H9 (cell line): ENCODE results near the gene CHMP4B. TPM values are rescaled to one million over a fixed set of nuclear protein-coding genes. Genes with fewer than 3 reads are reported as not detected.

Experiments used
- DNase-seq: peaks from one replicate; pipeline ENCODE4 v3.0.0-alpha.2; 2017
- H2AFZ ChIP-seq: one replicate; pipeline ENCODE4 v1.6.1; 2013; ENCODE audit warnings: mild to moderate bottlenecking, low read length, control low read depth, moderate library complexity
- H2AK5ac ChIP-seq: 2 replicates; pipeline ENCODE4 v1.6.1; 2013; ENCODE audit warnings: low read length, control low read depth, mixed read lengths; ENCODE audit not compliant: insufficient read length
- H2BK120ac ChIP-seq: one replicate; pipeline ENCODE4 v1.6.1; 2013; ENCODE audit warnings: low read depth, mild to moderate bottlenecking, low read length, control low read depth, inconsistent platforms; ENCODE audit not compliant: poor library complexity, severe bottlenecking
- H2BK12ac ChIP-seq: 2 replicates; pipeline ENCODE4 v1.6.1; 2013; ENCODE audit warnings: low read length, control low read depth, mixed read lengths, low read depth; ENCODE audit not compliant: insufficient read length
- H2BK15ac ChIP-seq: 2 replicates; pipeline ENCODE4 v1.6.1; 2013; ENCODE audit warnings: low read depth, low read length, control low read depth
- H2BK20ac ChIP-seq: one replicate; pipeline ENCODE4 v1.6.1; 2013; ENCODE audit warnings: low read depth, mild to moderate bottlenecking, low read length, control low read depth, inconsistent platforms; ENCODE audit not compliant: poor library complexity, severe bottlenecking
- H2BK5ac ChIP-seq: 2 replicates; pipeline ENCODE4 v1.6.1; 2013; ENCODE audit warnings: low read length, control low read depth, mixed read lengths; ENCODE audit not compliant: insufficient read length
- H3K14ac ChIP-seq: 2 replicates; pipeline ENCODE4 v1.6.1; 2013; ENCODE audit warnings: low read length, control low read depth; ENCODE audit not compliant: insufficient read depth
- H3K18ac ChIP-seq: 2 replicates; pipeline ENCODE4 v1.6.1; 2013; ENCODE audit warnings: low read depth, mild to moderate bottlenecking, mixed read lengths, low read length, control low read depth; ENCODE audit not compliant: insufficient read length
- H3K23ac ChIP-seq: 2 replicates; pipeline ENCODE4 v1.6.1; 2013; ENCODE audit warnings: low read length, control low read depth, mixed read lengths, low read depth; ENCODE audit not compliant: insufficient read length
- H3K23me2 ChIP-seq: 2 replicates; pipeline ENCODE4 v1.6.1; 2013; ENCODE audit warnings: low read depth, mild to moderate bottlenecking, mixed read lengths, low read length, control low read depth; ENCODE audit not compliant: insufficient read length, poor library complexity, severe bottlenecking
- H3K27ac ChIP-seq: 2 replicates; pipeline ENCODE4 v1.5.1; 2013; ENCODE audit warnings: low read length, control low read depth, mixed read lengths, low read depth; ENCODE audit not compliant: insufficient read length
- H3K27me3 ChIP-seq: 2 replicates; pipeline ENCODE4 v1.6.1; 2013; ENCODE audit warnings: low read length, control low read depth, inconsistent platforms; ENCODE audit not compliant: insufficient read depth
- H3K4ac ChIP-seq: 2 replicates; pipeline ENCODE4 v1.6.1; 2013; ENCODE audit warnings: low read depth, mild to moderate bottlenecking, control low read depth, inconsistent platforms, low read length, moderate library complexity
- H3K4me1 ChIP-seq: 2 replicates; pipeline ENCODE4 v1.6.1; 2013; ENCODE audit warnings: low read length, control low read depth, inconsistent platforms; ENCODE audit not compliant: insufficient read depth
- H3K4me2 ChIP-seq: 2 replicates; pipeline ENCODE4 v1.6.1; 2013; ENCODE audit warnings: low read length, control low read depth, mixed read lengths; ENCODE audit not compliant: insufficient read length, insufficient read depth
- H3K56ac ChIP-seq: 2 replicates; pipeline ENCODE4 v1.6.1; 2013; ENCODE audit warnings: low read depth, mild to moderate bottlenecking, mixed read lengths, low read length, control low read depth; ENCODE audit not compliant: insufficient read length
- H3K79me1 ChIP-seq: 2 replicates; pipeline ENCODE4 v1.6.1; 2013; ENCODE audit warnings: low read depth, mild to moderate bottlenecking, moderate library complexity, low read length, control low read depth, inconsistent platforms; ENCODE audit not compliant: insufficient read depth, poor library complexity, severe bottlenecking
- H3K79me2 ChIP-seq: 2 replicates; pipeline ENCODE4 v1.6.1; 2013; ENCODE audit warnings: low read length, control low read depth, inconsistent platforms; ENCODE audit not compliant: insufficient read depth
- H3K9ac ChIP-seq: 2 replicates; pipeline ENCODE4 v1.6.1; 2013; ENCODE audit warnings: low read length, control low read depth, mixed read lengths; ENCODE audit not compliant: insufficient read length; ENCODE audit errors: extremely low read depth
- H3K9me3 ChIP-seq: one replicate; pipeline ENCODE4 v1.6.1; 2013; ENCODE audit warnings: low read depth, low read length, inconsistent platforms; ENCODE audit not compliant: control insufficient read depth
- H3T11ph ChIP-seq: one replicate; pipeline ENCODE4 v1.6.1; 2013; ENCODE audit warnings: mild to moderate bottlenecking, low read length, control low read depth, inconsistent platforms
- H4K20me1 ChIP-seq: one replicate; pipeline ENCODE4 v1.6.1; 2013; ENCODE audit not compliant: control insufficient read depth, insufficient read length, insufficient read depth
- H4K5ac ChIP-seq: 2 replicates; pipeline ENCODE4 v1.6.1; 2013; ENCODE audit warnings: low read depth, mild to moderate bottlenecking, mixed read lengths, low read length, control low read depth; ENCODE audit not compliant: insufficient read length
- H4K8ac ChIP-seq: replicated peaks from 2 replicates; pipeline ENCODE4 v1.6.1; 2013; ENCODE audit warnings: low read length, control low read depth, mixed read lengths, low read depth; ENCODE audit not compliant: insufficient read length
- H4K91ac ChIP-seq: 2 replicates; pipeline ENCODE4 v1.6.1; 2013; ENCODE audit warnings: low read depth, mild to moderate bottlenecking, moderate library complexity, mixed read lengths, low read length, control low read depth; ENCODE audit not compliant: insufficient read length
- H3K27ac Mint-ChIP-seq, 3 experiments: 2 replicates in 2 of 3; 3 replicates in 1 of 3; pipeline ENCODE4 v1.8.0; 2020 to 2021; ENCODE audit warnings: mixed read lengths in 3 of 3, mild to moderate bottlenecking in 1 of 3, moderate library complexity in 1 of 3
- H3K27me3 Mint-ChIP-seq: 2 replicates; pipeline ENCODE4 v1.8.0; 2021; ENCODE audit warnings: low read depth, mild to moderate bottlenecking, moderate library complexity, mixed read lengths
- H3K36me3 Mint-ChIP-seq, 3 experiments: 2 replicates in 2 of 3; 3 replicates in 1 of 3; pipeline ENCODE4 v1.8.0; 2020 to 2021; ENCODE audit warnings: low read depth in 3 of 3, mixed read lengths in 3 of 3; ENCODE audit not compliant: insufficient read depth in 1 of 3
- H3K4me1 Mint-ChIP-seq, 2 experiments: 2 replicates each; pipeline ENCODE4 v1.8.0; 2020; ENCODE audit warnings: mixed read lengths in 2 of 2
- H3K4me3 Mint-ChIP-seq, 2 experiments: 2 replicates in 1 of 2; 3 replicates in 1 of 2; pipeline ENCODE4 v1.8.0; 2020 to 2021; ENCODE audit warnings: mild to moderate bottlenecking in 2 of 2, mixed read lengths in 2 of 2, moderate library complexity in 1 of 2
- H3K9me3 Mint-ChIP-seq, 2 experiments: 2 replicates in 1 of 2; 3 replicates in 1 of 2; pipeline ENCODE4 v1.8.0; 2020; ENCODE audit warnings: mild to moderate bottlenecking in 2 of 2, mixed read lengths in 2 of 2, moderate library complexity in 1 of 2
- WGBS: extraction: QIAGEN DNeasy Blood & Tissue Kit; methylation state at CpG from one replicate; pipeline ENCODE4 v1.1.7; 2013; ENCODE audit warnings: missing lambda C conversion rate, low lambda C conversion rate, mixed read lengths; ENCODE audit not compliant: insufficient read length; ENCODE audit errors: extremely low coverage; 5-methylcytosine and 5-hydroxymethylcytosine counted together
- total RNA-seq: library from RNA; stranded (reverse); gene quantifications from 2 replicates; pipeline ENCODE4 v1.2.1, GENCODE V29; 2021
- TF ChIP-seq, protein P1 (sequence below): fragments of 200-600 bp; sonication (generic); conservative IDR thresholded peaks from 3 replicates; pipeline ENCODE4 v1.8.0; 2021; ENCODE audit warnings: antibody characterized with exemption, mild to moderate bottlenecking

CHMP4B gene
- total RNA-seq, 1 experiment from 2014 or later, result 94.9 TPM

- H3K27me3 ChIP-seq, result no peaks in the 10 kb centered on the region
- no peak overlapping the region for H2AK5ac ChIP-seq
- H3K56ac ChIP-seq, result no peak overlapping the region
- no peak overlapping the region for H3K27ac ChIP-seq
- H2BK120ac ChIP-seq, result no peak overlapping the region
- Mint-ChIP-seq H3K36me3 (peaks cover 6 to 17% (median 9%) of the 10 kb centered on the region in 3 experiments; a peak in 5 of 7 replicates), H3K27me3 (no peaks in the 10 kb centered on the region), H3K4me1 (peaks cover 42 to 57% of the 10 kb centered on the region in 2 experiments), H3K27ac (peak overlapping the region; percentile 36 to 48 (median 45); a peak in 3 of 7 replicates), H3K4me3 (no peak overlapping the region; a peak in 1 of 5 replicates), H3K9me3 (no peaks in the 10 kb centered on the region)
- TF ChIP-seq, protein P1, sequence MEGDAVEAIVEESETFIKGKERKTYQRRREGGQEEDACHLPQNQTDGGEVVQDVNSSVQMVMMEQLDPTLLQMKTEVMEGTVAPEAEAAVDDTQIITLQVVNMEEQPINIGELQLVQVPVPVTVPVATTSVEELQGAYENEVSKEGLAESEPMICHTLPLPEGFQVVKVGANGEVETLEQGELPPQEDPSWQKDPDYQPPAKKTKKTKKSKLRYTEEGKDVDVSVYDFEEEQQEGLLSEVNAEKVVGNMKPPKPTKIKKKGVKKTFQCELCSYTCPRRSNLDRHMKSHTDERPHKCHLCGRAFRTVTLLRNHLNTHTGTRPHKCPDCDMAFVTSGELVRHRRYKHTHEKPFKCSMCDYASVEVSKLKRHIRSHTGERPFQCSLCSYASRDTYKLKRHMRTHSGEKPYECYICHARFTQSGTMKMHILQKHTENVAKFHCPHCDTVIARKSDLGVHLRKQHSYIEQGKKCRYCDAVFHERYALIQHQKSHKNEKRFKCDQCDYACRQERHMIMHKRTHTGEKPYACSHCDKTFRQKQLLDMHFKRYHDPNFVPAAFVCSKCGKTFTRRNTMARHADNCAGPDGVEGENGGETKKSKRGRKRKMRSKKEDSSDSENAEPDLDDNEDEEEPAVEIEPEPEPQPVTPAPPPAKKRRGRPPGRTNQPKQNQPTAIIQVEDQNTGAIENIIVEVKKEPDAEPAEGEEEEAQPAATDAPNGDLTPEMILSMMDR, result peak; percentile 27; the same call in 2 of the 3 replicates
- no peak overlapping the region for H2BK12ac ChIP-seq
- no peaks in the 10 kb centered on the region for H4K20me1 ChIP-seq
- H2BK5ac ChIP-seq, result no peak overlapping the region
- no peak overlapping the region for H3K9ac ChIP-seq
- no peaks in the 10 kb centered on the region for H3K79me2 ChIP-seq
- H3K4me2 ChIP-seq, result no peak overlapping the region
- no peak overlapping the region for H3K14ac ChIP-seq
- H3K4me1 ChIP-seq, result peaks cover 5% of the 10 kb centered on the region; the same call in 1 of the 2 replicates
- no peaks in the 10 kb centered on the region for H3K23me2 ChIP-seq
- WGBS, result no CpG with 5 or more reads among the region's 8 CpGs
- H2BK20ac ChIP-seq, result no peak overlapping the region
- H3T11ph ChIP-seq, result no peak overlapping the region
- H3K79me1 ChIP-seq, result peaks cover 3% of the 10 kb centered on the region
- DNase-seq, result no peak
- H4K91ac ChIP-seq, result no peak overlapping the region
- no peak overlapping the region for H2AFZ ChIP-seq
- H3K4ac ChIP-seq, result no peak overlapping the region
- no peak overlapping the region for H4K8ac ChIP-seq
- H2BK15ac ChIP-seq, result no peak overlapping the region
- H3K9me3 ChIP-seq, result no peaks in the 10 kb centered on the region
- H3K18ac ChIP-seq, result no peak overlapping the region
- H3K23ac ChIP-seq, result no peak overlapping the region
- no peak overlapping the region for H4K5ac ChIP-seq
Observed at GRCh38 chr20:33838035-33838864, 27.1 kb downstream of the CHMP4B start.
